Measurements from ENCODE around the gene RAMAC.

DNA sequence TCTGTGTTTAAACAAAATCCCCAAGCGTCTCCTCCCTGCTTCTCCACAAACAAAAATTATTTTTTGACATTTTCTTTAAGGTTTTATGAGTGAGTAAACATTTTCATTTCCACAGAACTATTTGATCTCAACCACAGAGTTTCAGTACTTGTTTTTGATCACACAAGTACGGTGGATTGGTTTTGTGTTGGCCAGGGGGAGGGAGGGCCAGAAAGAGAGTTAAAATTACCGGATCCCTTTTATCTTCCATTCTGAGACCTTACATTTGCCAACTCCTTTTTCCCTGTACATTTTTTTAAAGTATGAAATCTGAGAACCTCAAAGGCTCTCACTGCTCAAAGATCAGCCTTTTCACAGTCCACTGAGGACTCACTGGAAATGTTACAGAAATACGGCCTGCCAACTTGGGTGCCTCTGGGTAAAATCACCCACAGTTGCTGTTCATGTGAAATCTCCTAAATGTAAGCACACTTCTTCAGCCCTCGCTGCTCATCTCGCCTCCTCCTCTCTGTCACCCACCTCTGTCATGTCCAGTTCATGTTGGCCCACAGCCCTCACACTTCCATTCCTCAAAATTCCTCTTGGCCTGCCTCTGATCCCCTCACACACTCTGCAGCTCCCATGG lies 35.2 kb upstream of the RAMAC start:
- TF ChIP-seq SRF (IDR thresholded peaks at IDR 0.05; ENCODE audit: low read depth in 2 of 2, low read length in 2 of 2) (no peak), GABPA (IDR thresholded peaks at IDR 0.05; ENCODE audit: low read depth) (no peak), EP300 (IDR thresholded peaks at IDR 0.05; ENCODE audit: borderline replicate concordance in 1 of 2, control insufficient read depth in 1 of 2, low read depth in 2 of 2, low read length in 2 of 2) (no peak), EZH2 (IDR thresholded peaks at IDR 0.05; ENCODE audit: borderline replicate concordance, control insufficient read depth, low read depth, low read length) (no peak), CBFB (IDR thresholded peaks at IDR 0.05; ENCODE audit: low read depth) (no peak), CEBPB (IDR thresholded peaks at IDR 0.05; ENCODE audit: borderline replicate concordance in 1 of 2, low read depth in 2 of 2, low read length in 2 of 2) (no peak)
- TF ChIP-seq, protein P1, sequence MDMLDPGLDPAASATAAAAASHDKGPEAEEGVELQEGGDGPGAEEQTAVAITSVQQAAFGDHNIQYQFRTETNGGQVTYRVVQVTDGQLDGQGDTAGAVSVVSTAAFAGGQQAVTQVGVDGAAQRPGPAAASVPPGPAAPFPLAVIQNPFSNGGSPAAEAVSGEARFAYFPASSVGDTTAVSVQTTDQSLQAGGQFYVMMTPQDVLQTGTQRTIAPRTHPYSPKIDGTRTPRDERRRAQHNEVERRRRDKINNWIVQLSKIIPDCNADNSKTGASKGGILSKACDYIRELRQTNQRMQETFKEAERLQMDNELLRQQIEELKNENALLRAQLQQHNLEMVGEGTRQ (IDR thresholded peaks at IDR 0.05; ENCODE audit: borderline replicate concordance, low read depth, low read length) = no peak
- TF ChIP-seq, protein P2, sequence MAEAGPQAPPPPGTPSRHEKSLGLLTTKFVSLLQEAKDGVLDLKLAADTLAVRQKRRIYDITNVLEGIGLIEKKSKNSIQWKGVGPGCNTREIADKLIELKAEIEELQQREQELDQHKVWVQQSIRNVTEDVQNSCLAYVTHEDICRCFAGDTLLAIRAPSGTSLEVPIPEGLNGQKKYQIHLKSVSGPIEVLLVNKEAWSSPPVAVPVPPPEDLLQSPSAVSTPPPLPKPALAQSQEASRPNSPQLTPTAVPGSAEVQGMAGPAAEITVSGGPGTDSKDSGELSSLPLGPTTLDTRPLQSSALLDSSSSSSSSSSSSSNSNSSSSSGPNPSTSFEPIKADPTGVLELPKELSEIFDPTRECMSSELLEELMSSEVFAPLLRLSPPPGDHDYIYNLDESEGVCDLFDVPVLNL (IDR thresholded peaks at IDR 0.05; ENCODE audit: low read depth, low read length) = no peak
